ENCODE measurements around the gene C1orf226. TPM values are rescaled to one million over a fixed set of nuclear protein-coding genes. Genes with fewer than 3 reads are reported as not detected.

C1orf226 gene
- total RNA-seq, 1 donor from 2014 or later, result 6.4 TPM

DNA sequence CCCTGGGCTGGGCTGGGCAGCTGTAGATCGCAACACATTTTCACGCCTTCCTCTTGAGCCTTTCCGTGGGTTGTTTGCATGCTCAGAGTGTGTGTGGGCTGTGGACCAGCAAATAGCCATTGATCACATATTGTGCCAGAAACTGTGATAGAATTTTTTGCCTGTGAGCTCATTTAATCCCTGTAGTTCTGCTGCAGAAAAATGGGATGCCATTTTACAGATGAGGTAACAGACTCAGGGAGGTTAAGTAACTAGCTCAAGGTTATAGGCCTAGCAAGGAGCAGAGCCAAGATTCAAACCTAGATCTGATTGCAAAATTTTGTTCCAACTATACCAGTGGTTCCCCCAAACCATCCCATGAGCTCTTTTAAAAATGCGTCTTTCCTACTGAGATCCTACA, 15.4 kb upstream of the C1orf226 start:
- peaks cover 5% of the 10 kb centered on the region for H3K4me1 Mint-ChIP-seq (ENCODE audit: low read depth)
- no peaks in the 10 kb centered on the region for H3K9me3 Mint-ChIP-seq (ENCODE audit: low read depth)
- peaks cover 7% of the 10 kb centered on the region for H3K36me3 Mint-ChIP-seq (ENCODE audit: low read depth)
- DNase-seq (ENCODE audit: low spot score), result no peak
- H3K4me3 Mint-ChIP-seq (ENCODE audit: unreplicated experiment), result no peak overlapping the region
- TF ChIP-seq, protein P1, sequence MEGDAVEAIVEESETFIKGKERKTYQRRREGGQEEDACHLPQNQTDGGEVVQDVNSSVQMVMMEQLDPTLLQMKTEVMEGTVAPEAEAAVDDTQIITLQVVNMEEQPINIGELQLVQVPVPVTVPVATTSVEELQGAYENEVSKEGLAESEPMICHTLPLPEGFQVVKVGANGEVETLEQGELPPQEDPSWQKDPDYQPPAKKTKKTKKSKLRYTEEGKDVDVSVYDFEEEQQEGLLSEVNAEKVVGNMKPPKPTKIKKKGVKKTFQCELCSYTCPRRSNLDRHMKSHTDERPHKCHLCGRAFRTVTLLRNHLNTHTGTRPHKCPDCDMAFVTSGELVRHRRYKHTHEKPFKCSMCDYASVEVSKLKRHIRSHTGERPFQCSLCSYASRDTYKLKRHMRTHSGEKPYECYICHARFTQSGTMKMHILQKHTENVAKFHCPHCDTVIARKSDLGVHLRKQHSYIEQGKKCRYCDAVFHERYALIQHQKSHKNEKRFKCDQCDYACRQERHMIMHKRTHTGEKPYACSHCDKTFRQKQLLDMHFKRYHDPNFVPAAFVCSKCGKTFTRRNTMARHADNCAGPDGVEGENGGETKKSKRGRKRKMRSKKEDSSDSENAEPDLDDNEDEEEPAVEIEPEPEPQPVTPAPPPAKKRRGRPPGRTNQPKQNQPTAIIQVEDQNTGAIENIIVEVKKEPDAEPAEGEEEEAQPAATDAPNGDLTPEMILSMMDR (IDR thresholded peaks at IDR 0.05), result no peak
- H3K27me3 Mint-ChIP-seq (ENCODE audit: low read depth), result no peaks in the 10 kb centered on the region
- no peak overlapping the region for H3K27ac Mint-ChIP-seq (ENCODE audit: unreplicated experiment)

DNA sequence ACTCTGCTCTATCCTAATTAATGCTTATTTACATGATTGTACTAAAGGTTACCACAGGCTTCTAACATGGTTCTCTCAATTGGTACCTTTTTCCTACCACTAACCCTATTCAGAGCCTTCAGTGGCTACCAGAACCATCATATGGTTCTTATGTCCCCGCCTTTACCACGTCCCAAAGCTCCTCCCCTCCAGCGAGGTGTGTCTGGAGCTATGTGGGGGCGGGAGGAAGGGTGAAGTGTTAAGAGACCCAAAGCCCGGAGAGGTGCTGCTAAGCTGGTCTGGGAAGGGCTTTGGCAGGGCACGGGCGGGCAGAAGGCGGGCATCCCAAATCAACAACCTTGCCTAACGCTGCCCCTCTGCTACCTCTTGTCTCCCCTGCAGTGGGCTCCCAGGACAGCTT, 14.9 kb upstream of the C1orf226 start:
- Mint-ChIP-seq H3K27me3 (ENCODE audit: low read depth) (no peaks in the 10 kb centered on the region), H3K36me3 (ENCODE audit: low read depth) (peaks cover 7% of the 10 kb centered on the region), H3K27ac (ENCODE audit: unreplicated experiment) (no peak overlapping the region), H3K4me1 (ENCODE audit: low read depth) (peaks cover 6% of the 10 kb centered on the region), H3K9me3 (ENCODE audit: low read depth) (no peaks in the 10 kb centered on the region), H3K4me3 (ENCODE audit: unreplicated experiment) (no peak overlapping the region)
- TF ChIP-seq, protein P1 (IDR thresholded peaks at IDR 0.05), result no peak
- no peak for DNase-seq (ENCODE audit: low spot score)

DNA sequence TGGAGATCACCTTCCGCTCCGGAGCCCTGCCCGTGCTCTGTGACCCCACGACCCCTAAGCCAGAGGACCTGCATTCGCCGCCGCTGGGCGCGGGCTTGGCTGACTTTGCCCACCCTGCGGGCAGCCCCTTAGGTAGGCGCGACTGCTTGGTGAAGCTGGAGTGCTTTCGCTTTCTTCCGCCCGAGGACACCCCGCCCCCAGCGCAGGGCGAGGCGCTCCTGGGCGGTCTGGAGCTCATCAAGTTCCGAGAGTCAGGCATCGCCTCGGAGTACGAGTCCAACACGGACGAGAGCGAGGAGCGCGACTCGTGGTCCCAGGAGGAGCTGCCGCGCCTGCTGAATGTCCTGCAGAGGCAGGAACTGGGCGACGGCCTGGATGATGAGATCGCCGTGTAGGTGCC, 14.5 kb upstream of the C1orf226 start:
- no peak overlapping the region for H3K27ac Mint-ChIP-seq (ENCODE audit: unreplicated experiment)
- H3K9me3 Mint-ChIP-seq (ENCODE audit: low read depth), result no peaks in the 10 kb centered on the region
- DNase-seq (ENCODE audit: low spot score), result no peak
- H3K4me1 Mint-ChIP-seq (ENCODE audit: low read depth), result peaks cover 10% of the 10 kb centered on the region
- TF ChIP-seq, protein P1 (IDR thresholded peaks at IDR 0.05), result no peak
- H3K36me3 Mint-ChIP-seq (ENCODE audit: low read depth), result peaks cover 7% of the 10 kb centered on the region
- no peaks in the 10 kb centered on the region for H3K27me3 Mint-ChIP-seq (ENCODE audit: low read depth)
- H3K4me3 Mint-ChIP-seq (ENCODE audit: unreplicated experiment), result no peak overlapping the region

DNA sequence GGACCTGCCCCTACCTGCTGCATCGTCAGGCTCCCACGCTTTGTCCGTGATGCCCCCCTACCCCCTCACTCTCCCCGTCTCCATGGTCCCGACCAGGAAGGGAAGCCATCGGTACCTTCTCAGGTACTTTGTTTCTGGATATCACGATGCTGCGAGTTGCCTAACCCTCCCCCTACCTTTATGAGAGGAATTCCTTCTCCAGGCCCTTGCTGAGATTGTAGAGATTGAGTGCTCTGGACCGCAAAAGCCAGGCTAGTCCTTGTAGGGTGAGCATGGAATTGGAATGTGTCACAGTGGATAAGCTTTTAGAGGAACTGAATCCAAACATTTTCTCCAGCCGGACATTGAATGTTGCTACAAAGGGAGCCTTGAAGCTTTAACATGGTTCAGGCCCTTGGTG, 13.8 kb upstream of the C1orf226 start:
- peaks cover 14% of the 10 kb centered on the region for H3K4me1 Mint-ChIP-seq (ENCODE audit: low read depth)
- peaks cover 7% of the 10 kb centered on the region for H3K36me3 Mint-ChIP-seq (ENCODE audit: low read depth)
- TF ChIP-seq, protein P1 (IDR thresholded peaks at IDR 0.05), result no peak
- H3K4me3 Mint-ChIP-seq (ENCODE audit: unreplicated experiment), result no peak overlapping the region
- no peaks in the 10 kb centered on the region for H3K27me3 Mint-ChIP-seq (ENCODE audit: low read depth)
- H3K9me3 Mint-ChIP-seq (ENCODE audit: low read depth), result no peaks in the 10 kb centered on the region
- H3K27ac Mint-ChIP-seq (ENCODE audit: unreplicated experiment), result no peak overlapping the region
- DNase-seq (ENCODE audit: low spot score), result no peak

DNA sequence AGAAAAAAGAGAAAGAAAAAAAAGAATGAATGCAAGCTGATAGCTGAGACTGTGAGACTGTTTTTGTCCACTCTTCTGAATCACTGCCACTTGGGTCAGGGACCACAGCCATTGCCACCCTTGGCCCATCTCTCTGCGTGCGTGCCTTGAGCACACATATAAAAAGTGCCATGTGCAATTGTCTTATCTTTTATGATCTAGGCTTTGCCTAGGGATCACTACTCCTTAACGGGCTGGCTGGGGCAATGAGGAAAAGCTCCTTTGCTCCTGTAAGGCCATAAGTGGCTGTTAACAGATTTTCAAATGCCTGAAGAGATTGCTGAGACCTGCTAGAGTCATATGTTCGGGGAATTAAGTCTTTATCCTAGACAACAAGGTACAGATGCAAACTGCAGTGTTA, 13.1 kb upstream of the C1orf226 start:
- Mint-ChIP-seq H3K27ac (ENCODE audit: unreplicated experiment) (no peak overlapping the region), H3K4me3 (ENCODE audit: unreplicated experiment) (no peak overlapping the region)

More for the DNA sequence above, 13.1 kb upstream of the C1orf226 start:
- TF ChIP-seq, protein P1 (IDR thresholded peaks at IDR 0.05), result no peak
- DNase-seq (ENCODE audit: low spot score), result no peak
- H3K9me3 Mint-ChIP-seq (ENCODE audit: low read depth), result no peaks in the 10 kb centered on the region
- no peaks in the 10 kb centered on the region for H3K27me3 Mint-ChIP-seq (ENCODE audit: low read depth)
- H3K4me1 Mint-ChIP-seq (ENCODE audit: low read depth), result peaks cover 15% of the 10 kb centered on the region
- peaks cover 4% of the 10 kb centered on the region for H3K36me3 Mint-ChIP-seq (ENCODE audit: low read depth)

Measured in chondrocyte (in vitro differentiated cells).